HEK293T (cell line): Measurements from ENCODE around the gene SMIM15.

Source experiments
- CTCF ChIA-PET: fragments of 350-600 bp; formaldehyde crosslinking; extraction: SDS; loops from one replicate; lab custom pipeline; 2021; ENCODE audit warnings: antibody characterized with exemption, inconsistent platforms; lab: Yijun Ruan, JAX
- POLR2A ChIA-PET: fragments of 350-600 bp; formaldehyde crosslinking; extraction: SDS; loops from one replicate; lab custom pipeline; 2020; ENCODE audit warnings: antibody characterized with exemption, inconsistent platforms; lab: Yijun Ruan, JAX
- DNase-seq: peaks from one replicate; pipeline ENCODE4 v3.0.0; 2012; ENCODE audit warnings: mixed read lengths; ENCODE audit errors: extremely low spot score
- ARNT ChIP-seq: fragments of 450-650 bp; IDR thresholded peaks from 2 replicates; pipeline ENCODE4 v1.6.1; 2017; ENCODE audit warnings: mild to moderate bottlenecking
- BHLHE40 ChIP-seq: fragments of 450-650 bp; IDR thresholded peaks from 2 replicates; pipeline ENCODE4 v1.6.1; 2016; ENCODE audit warnings: mild to moderate bottlenecking, moderate library complexity, borderline replicate concordance
- CTBP1 ChIP-seq: fragments of 450-650 bp; IDR thresholded peaks from 2 replicates; pipeline ENCODE4 v1.6.1; 2016; ENCODE audit warnings: borderline replicate concordance
- ELF4 ChIP-seq: fragments of 450-650 bp; IDR thresholded peaks from 2 replicates; pipeline ENCODE4 v1.6.1; 2017; ENCODE audit warnings: antibody characterized with exemption
- FOXA1 ChIP-seq: fragments of 450-650 bp; IDR thresholded peaks from 2 replicates; pipeline ENCODE4 v1.6.1; 2016; ENCODE audit warnings: mild to moderate bottlenecking
- FOXK2 ChIP-seq: fragments of 450-650 bp; IDR thresholded peaks from 2 replicates; pipeline ENCODE4 v1.6.1; 2016; ENCODE audit warnings: mild to moderate bottlenecking
- FOXM1 ChIP-seq: fragments of 450-650 bp; IDR thresholded peaks from 2 replicates; pipeline ENCODE4 v1.6.1; 2017; ENCODE audit warnings: mild to moderate bottlenecking, borderline replicate concordance
- HDGF ChIP-seq: fragments of 450-650 bp; IDR thresholded peaks from 2 replicates; pipeline ENCODE4 v1.6.1; 2017; ENCODE audit warnings: antibody characterized with exemption, borderline replicate concordance
- L3MBTL2 ChIP-seq: fragments of 450-650 bp; conservative IDR thresholded peaks from 2 replicates; pipeline ENCODE4 v1.6.1; 2016; ENCODE audit warnings: mild to moderate bottlenecking
- LEF1 ChIP-seq: fragments of 450-650 bp; IDR thresholded peaks from 2 replicates; pipeline ENCODE4 v1.6.1; 2017; ENCODE audit warnings: mild to moderate bottlenecking, borderline replicate concordance
- NFRKB ChIP-seq: fragments of 450-650 bp; IDR thresholded peaks from 2 replicates; pipeline ENCODE4 v1.6.1; 2016; ENCODE audit warnings: mild to moderate bottlenecking, moderate library complexity
- SP1 ChIP-seq: fragments of 450-650 bp; IDR thresholded peaks from 2 replicates; pipeline ENCODE4 v1.6.1; 2017
- SUZ12 ChIP-seq: fragments of 450-650 bp; IDR thresholded peaks from 2 replicates; pipeline ENCODE4 v1.6.1; 2016; ENCODE audit warnings: mild to moderate bottlenecking
- TARDBP ChIP-seq: fragments of 450-650 bp; IDR thresholded peaks from 2 replicates; pipeline ENCODE4 v1.6.1; 2016
- ZNF384 ChIP-seq: fragments of 450-650 bp; IDR thresholded peaks from 2 replicates; pipeline ENCODE4 v1.6.1; 2016
- TF ChIP-seq, protein P1 (sequence below): fragments of 450-650 bp; IDR thresholded peaks from 2 replicates; pipeline ENCODE4 v1.6.1; 2016

SMIM15 gene

GRCh38 chr5:61139094-61139873 lies 23.0 kb downstream of the SMIM15 start:
- ChIA-PET CTCF (interaction anchor here (0.6 kb wide), 1 partner anchor 259 kb away, joined by 3 read pairs; no protein-coding TSS in a partner anchor), POLR2A (no interaction called here)
- TF ChIP-seq NFRKB = no peak
- no peak for TF ChIP-seq FOXA1
- TF ChIP-seq ELF4 = no peak
- no peak for TF ChIP-seq HDGF
- no peak for TF ChIP-seq CTBP1
- no peak for TF ChIP-seq SP1
- TF ChIP-seq L3MBTL2 = no peak
- no peak for TF ChIP-seq SUZ12
- TF ChIP-seq FOXK2 = no peak
- no peak for TF ChIP-seq ARNT
- TF ChIP-seq, protein P1, sequence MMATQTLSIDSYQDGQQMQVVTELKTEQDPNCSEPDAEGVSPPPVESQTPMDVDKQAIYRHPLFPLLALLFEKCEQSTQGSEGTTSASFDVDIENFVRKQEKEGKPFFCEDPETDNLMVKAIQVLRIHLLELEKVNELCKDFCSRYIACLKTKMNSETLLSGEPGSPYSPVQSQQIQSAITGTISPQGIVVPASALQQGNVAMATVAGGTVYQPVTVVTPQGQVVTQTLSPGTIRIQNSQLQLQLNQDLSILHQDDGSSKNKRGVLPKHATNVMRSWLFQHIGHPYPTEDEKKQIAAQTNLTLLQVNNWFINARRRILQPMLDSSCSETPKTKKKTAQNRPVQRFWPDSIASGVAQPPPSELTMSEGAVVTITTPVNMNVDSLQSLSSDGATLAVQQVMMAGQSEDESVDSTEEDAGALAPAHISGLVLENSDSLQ = no peak
- no peak for TF ChIP-seq TARDBP
- TF ChIP-seq ZNF384 = no peak
- TF ChIP-seq LEF1 = no peak
- no peak for TF ChIP-seq FOXM1
- TF ChIP-seq BHLHE40 = no peak
- DNase-seq = peak; percentile 25

DNA sequence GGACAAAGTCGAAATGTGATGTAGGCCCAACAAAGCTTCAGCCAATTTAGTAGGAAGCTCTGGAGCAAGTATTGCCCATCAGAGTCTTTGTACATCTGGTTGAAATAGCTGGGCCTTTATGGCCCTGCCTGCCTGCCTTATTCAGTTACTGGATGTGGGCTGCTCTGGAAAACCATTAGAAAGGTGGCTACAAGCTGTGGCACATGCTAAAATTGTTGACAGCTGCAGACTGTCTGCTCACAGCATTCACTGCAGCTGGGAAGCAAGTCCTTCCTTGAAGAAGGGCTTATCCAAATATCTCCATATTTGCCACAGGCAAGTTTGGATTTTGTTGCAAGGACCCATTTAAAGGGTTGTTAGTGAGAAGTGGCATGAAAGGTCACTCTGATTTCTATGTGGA lies 24.4 kb downstream of the SMIM15 start:
- ChIA-PET CTCF (no interaction called here), POLR2A (no interaction called here)
- DNase-seq = no peak
- TF ChIP-seq SP1 (no peak), FOXA1 (no peak), CTBP1 (no peak), SUZ12 (no peak), NFRKB (no peak), L3MBTL2 (no peak), ZNF384 (no peak)
- TF ChIP-seq, protein P1 = no peak

GRCh38 chr5:61132559-61132958 lies 29.7 kb downstream of the SMIM15 start:
- POLR2A ChIA-PET = no interaction called here
- no peak for DNase-seq
- CTCF ChIA-PET = no interaction called here
- TF ChIP-seq FOXM1 (no peak), L3MBTL2 (no peak), FOXK2 (no peak), CTBP1 (no peak), TARDBP (no peak), NFRKB (no peak)

DNA sequence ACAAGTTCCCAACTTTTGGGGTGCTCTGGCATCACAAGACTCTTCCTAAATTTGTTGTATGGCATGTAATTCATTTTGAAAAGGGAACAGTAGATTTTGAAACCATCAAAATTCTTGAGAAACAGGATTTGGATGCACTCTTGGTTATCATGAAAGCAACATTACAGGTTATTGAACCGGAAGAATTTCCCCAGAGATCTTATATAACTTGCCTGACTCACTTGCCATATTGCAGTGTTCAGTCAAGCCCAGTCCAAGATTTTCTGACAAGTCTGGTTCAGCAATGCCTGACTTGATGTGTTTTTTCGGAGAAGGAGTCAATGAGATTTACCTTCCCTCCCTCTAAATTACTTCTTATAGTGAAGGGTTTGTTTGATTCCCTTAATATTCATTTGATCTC lies 32.0 kb downstream of the SMIM15 start:
- no peak for DNase-seq
- CTCF ChIA-PET = no interaction called here
- TF ChIP-seq L3MBTL2 = no peak
- TF ChIP-seq, protein P1 = no peak
- TF ChIP-seq HDGF = no peak
- no peak for TF ChIP-seq NFRKB
- no peak for TF ChIP-seq ARNT
- no peak for TF ChIP-seq FOXA1
- TF ChIP-seq FOXK2 = no peak
- no peak for TF ChIP-seq BHLHE40
- no peak for TF ChIP-seq TARDBP
- no peak for TF ChIP-seq SUZ12
- TF ChIP-seq LEF1 = no peak
- TF ChIP-seq CTBP1 = no peak
- no peak for TF ChIP-seq ZNF384
- no peak for TF ChIP-seq ELF4
- no peak for TF ChIP-seq FOXM1
- POLR2A ChIA-PET = no interaction called here

- ChIA-PET CTCF (no interaction called here), POLR2A (no interaction called here)
- DNase-seq = no peak
- TF ChIP-seq, protein P1 = no peak
- TF ChIP-seq TARDBP (no peak), BHLHE40 (no peak), FOXM1 (no peak), ARNT (no peak), ELF4 (no peak)
Observed at GRCh38 chr5:61123145-61123544, 39.1 kb downstream of the SMIM15 start.

DNA sequence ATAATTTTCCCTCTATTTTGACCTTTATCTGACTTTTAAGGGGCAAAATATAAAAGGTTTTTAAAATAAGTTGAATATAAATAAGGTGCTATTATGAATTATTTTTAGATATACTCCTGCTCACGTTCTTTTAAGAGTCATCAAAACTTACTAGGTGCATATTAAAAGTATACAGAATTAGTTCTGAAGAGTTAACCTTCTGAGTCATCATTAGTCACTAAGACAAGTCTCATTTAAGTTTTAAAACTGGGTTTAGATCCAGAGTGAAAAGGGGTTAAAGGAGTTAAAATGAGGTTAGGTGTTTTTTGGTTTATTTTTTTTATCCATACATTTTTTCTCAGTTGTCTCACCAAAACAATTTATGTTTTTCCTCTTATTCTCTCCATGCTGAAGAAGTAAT lies 41.7 kb downstream of the SMIM15 start:
- CTCF ChIA-PET = no interaction called here
- POLR2A ChIA-PET = no interaction called here
- no peak for TF ChIP-seq TARDBP
- no peak for TF ChIP-seq SP1
- no peak for TF ChIP-seq SUZ12
- no peak for TF ChIP-seq ELF4
- no peak for TF ChIP-seq ARNT
- no peak for DNase-seq
